HEK293 (cell line): ENCODE data around the gene CNPY1.

Source experiments
- ZNF548 ChIP-seq: fragments of 450-650 bp; formaldehyde crosslinking; IDR thresholded peaks from 2 replicates; pipeline ENCODE4 v1.5.1; 2016; ENCODE audit warnings: missing biosample characterization, missing genetic modification characterization
- ZNF549 ChIP-seq: fragments of 450-650 bp; IDR thresholded peaks from 2 replicates; pipeline ENCODE4 v1.5.1; 2018; ENCODE audit warnings: missing biosample characterization, missing genetic modification characterization, mild to moderate bottlenecking, inconsistent platforms, moderate library complexity
- ZNF792 ChIP-seq: fragments of 450-650 bp; formaldehyde crosslinking; IDR thresholded peaks from 2 replicates; pipeline ENCODE4 v1.5.1; 2016; ENCODE audit warnings: missing biosample characterization, missing genetic modification characterization
- TF ChIP-seq, protein P1 (sequence below): fragments of 450-650 bp; formaldehyde crosslinking; IDR thresholded peaks from 2 replicates; pipeline ENCODE4 v1.5.1; 2016; ENCODE audit warnings: missing biosample characterization, missing genetic modification characterization
- TF ChIP-seq, protein P2 (sequence below): fragments of 450-650 bp; formaldehyde crosslinking; conservative IDR thresholded peaks from 2 replicates; pipeline ENCODE4 v1.5.1; 2016; ENCODE audit warnings: low read depth, missing biosample characterization, missing genetic modification characterization
- TF ChIP-seq, protein P3 (sequence below): fragments of 450-650 bp; formaldehyde crosslinking; IDR thresholded peaks from 2 replicates; pipeline ENCODE4 v1.5.1; 2017; ENCODE audit warnings: missing biosample characterization, missing genetic modification characterization
- TF ChIP-seq, protein P4 (sequence below): fragments of 450-650 bp; formaldehyde crosslinking; IDR thresholded peaks from 2 replicates; pipeline ENCODE4 v1.5.1; 2017; ENCODE audit warnings: missing biosample characterization, missing genetic modification characterization

DNA sequence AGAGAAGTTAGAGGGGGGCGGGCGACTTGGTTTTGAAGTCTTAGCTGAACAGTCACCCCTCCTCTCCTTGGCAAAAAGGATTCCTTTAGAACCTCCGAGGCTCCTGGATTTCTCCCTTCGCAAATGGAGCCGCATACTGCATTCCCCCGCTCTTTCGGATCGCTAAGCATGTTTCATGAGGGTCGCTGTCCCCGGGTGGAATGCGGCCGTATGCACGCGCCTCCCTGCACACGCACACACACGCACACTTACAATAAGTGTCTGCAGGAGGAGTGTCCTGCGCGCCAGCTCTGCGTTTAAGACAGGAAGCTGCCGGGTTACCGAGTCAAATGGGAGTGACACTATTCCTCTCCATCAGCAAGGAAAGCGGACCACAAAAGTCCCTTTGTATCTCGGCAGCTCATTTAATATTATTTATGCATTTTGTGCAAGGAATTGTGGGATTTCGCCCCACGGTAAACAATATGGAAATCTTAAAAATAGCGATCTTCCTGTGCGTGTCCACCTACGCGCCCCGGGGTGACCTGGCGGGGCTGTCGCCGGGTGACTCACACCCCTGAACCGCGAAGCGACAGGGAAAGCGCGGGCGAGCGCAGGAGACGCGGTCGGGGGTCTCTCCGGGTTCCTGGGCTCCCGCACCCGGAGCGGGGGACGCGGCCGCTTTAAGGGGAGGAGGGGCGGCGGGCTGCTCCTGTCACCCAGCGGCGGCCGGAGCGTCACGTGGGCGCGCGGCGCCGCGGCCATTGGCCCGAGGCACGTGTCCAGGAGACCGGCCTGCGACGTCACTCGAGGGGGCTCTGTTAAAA lies 89.4 kb downstream of the CNPY1 start:
- TF ChIP-seq, protein P1, sequence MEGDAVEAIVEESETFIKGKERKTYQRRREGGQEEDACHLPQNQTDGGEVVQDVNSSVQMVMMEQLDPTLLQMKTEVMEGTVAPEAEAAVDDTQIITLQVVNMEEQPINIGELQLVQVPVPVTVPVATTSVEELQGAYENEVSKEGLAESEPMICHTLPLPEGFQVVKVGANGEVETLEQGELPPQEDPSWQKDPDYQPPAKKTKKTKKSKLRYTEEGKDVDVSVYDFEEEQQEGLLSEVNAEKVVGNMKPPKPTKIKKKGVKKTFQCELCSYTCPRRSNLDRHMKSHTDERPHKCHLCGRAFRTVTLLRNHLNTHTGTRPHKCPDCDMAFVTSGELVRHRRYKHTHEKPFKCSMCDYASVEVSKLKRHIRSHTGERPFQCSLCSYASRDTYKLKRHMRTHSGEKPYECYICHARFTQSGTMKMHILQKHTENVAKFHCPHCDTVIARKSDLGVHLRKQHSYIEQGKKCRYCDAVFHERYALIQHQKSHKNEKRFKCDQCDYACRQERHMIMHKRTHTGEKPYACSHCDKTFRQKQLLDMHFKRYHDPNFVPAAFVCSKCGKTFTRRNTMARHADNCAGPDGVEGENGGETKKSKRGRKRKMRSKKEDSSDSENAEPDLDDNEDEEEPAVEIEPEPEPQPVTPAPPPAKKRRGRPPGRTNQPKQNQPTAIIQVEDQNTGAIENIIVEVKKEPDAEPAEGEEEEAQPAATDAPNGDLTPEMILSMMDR (tag by site-specific recombination), result no peak
- TF ChIP-seq, protein P2, sequence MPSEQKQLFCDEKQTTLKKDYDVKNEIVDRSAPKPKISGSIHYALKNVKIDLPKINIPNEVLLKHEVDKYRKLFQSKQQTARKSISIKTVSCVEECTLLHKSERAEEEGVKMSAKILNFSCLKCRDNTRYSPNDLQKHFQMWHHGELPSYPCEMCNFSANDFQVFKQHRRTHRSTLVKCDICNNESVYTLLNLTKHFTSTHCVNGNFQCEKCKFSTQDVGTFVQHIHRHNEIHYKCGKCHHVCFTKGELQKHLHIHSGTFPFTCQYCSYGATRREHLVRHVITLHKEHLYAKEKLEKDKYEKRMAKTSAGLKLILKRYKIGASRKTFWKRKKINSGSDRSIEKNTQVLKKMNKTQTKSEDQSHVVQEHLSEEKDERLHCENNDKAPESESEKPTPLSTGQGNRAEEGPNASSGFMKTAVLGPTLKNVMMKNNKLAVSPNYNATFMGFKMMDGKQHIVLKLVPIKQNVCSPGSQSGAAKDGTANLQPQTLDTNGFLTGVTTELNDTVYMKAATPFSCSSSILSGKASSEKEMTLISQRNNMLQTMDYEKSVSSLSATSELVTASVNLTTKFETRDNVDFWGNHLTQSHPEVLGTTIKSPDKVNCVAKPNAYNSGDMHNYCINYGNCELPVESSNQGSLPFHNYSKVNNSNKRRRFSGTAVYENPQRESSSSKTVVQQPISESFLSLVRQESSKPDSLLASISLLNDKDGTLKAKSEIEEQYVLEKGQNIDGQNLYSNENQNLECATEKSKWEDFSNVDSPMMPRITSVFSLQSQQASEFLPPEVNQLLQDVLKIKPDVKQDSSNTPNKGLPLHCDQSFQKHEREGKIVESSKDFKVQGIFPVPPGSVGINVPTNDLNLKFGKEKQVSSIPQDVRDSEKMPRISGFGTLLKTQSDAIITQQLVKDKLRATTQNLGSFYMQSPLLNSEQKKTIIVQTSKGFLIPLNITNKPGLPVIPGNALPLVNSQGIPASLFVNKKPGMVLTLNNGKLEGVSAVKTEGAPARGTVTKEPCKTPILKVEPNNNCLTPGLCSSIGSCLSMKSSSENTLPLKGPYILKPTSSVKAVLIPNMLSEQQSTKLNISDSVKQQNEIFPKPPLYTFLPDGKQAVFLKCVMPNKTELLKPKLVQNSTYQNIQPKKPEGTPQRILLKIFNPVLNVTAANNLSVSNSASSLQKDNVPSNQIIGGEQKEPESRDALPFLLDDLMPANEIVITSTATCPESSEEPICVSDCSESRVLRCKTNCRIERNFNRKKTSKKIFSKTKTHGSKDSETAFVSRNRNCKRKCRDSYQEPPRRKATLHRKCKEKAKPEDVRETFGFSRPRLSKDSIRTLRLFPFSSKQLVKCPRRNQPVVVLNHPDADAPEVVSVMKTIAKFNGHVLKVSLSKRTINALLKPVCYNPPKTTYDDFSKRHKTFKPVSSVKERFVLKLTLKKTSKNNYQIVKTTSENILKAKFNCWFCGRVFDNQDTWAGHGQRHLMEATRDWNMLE (tag by site-specific recombination), result no peak
- TF ChIP-seq ZNF548 (tag by site-specific recombination), result no peak
- TF ChIP-seq, protein P3, sequence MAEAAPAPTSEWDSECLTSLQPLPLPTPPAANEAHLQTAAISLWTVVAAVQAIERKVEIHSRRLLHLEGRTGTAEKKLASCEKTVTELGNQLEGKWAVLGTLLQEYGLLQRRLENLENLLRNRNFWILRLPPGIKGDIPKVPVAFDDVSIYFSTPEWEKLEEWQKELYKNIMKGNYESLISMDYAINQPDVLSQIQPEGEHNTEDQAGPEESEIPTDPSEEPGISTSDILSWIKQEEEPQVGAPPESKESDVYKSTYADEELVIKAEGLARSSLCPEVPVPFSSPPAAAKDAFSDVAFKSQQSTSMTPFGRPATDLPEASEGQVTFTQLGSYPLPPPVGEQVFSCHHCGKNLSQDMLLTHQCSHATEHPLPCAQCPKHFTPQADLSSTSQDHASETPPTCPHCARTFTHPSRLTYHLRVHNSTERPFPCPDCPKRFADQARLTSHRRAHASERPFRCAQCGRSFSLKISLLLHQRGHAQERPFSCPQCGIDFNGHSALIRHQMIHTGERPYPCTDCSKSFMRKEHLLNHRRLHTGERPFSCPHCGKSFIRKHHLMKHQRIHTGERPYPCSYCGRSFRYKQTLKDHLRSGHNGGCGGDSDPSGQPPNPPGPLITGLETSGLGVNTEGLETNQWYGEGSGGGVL, result no peak
- no peak for TF ChIP-seq ZNF792
- TF ChIP-seq, protein P4, sequence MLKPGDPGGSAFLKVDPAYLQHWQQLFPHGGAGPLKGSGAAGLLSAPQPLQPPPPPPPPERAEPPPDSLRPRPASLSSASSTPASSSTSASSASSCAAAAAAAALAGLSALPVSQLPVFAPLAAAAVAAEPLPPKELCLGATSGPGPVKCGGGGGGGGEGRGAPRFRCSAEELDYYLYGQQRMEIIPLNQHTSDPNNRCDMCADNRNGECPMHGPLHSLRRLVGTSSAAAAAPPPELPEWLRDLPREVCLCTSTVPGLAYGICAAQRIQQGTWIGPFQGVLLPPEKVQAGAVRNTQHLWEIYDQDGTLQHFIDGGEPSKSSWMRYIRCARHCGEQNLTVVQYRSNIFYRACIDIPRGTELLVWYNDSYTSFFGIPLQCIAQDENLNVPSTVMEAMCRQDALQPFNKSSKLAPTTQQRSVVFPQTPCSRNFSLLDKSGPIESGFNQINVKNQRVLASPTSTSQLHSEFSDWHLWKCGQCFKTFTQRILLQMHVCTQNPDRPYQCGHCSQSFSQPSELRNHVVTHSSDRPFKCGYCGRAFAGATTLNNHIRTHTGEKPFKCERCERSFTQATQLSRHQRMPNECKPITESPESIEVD (tag by site-specific recombination), result no peak
- TF ChIP-seq ZNF549 (tag by site-specific recombination), result no peak
